Heart left ventricle (tissue), 13 donors: ENCODE results near the gene GNAQ.

ENCODE experiments used
- CTCF ChIP-seq, 12 donors: fragments of 200-600 bp; sonication (generic) in 4 of 12; IDR thresholded peaks; one replicate each; pipeline versions ENCODE4 v1.5.0 to v1.8.0; 2018 to 2022; ENCODE audit warnings: antibody characterized with exemption in 12 of 12, mild to moderate bottlenecking in 5 of 12
- POLR2A ChIP-seq, 2 donors: fragments of 450-650 bp; IDR thresholded peaks; one replicate each; pipeline ENCODE4 v1.6.1; 2017; ENCODE audit warnings: antibody characterized with exemption in 2 of 2, mild to moderate bottlenecking in 2 of 2, moderate library complexity in 2 of 2
- donor health status: ischemic (EF 13 %, LVEDD 7.1; RV severe dilation, severe dysfunction).
- donor health status: DM: no; HTN: yes; CAD: no.
- donor health status: DM: no; HTN: no; CAD: no.
- donor health status: ischemic (EF 25% LVEDD 6.9; RV normal size, moderate dysfunction).
- donor health status: ischemic (EF 25% LVEDD 5.7; RV mildly dilated, moderate dysfunction).
- donor health status: ischemic (EF 35%, LVEDD 5.7; RV mildly dilated, moderate dysfunction).
- donor health status: nonischemic (EF 11% LVEDD 7.7; RV severe dilation, severe dysfunction).
- donor health status: DM: yes; HTN: yes; CAD: no.
- donor health status: PGD.
- donor health status: ischemic (EF 29% LVEDD 5.4; RV normal size, mild dysfunction).
- donor health status: nonischemic (EF 23%, LVEDD 6.1; RV moderate dilation, normal function).

- no peak for TF ChIP-seq CTCF (IDR thresholded peaks at IDR 0.05)
- no peak for TF ChIP-seq POLR2A (IDR thresholded peaks at IDR 0.05)
Observed at GRCh38 chr9:77748214-77748772, 283.3 kb downstream of the GNAQ start.
